Mononuclear cell (primary cell): ENCODE data around the gene EXOG. TPM values are rescaled to one million over a fixed set of nuclear protein-coding genes. Genes with fewer than 3 reads are reported as not detected.

Experiments used
- H3K27me3 ChIP-seq: 2 replicates; pipeline ENCODE4 v1.6.0; 2011; ENCODE audit warnings: low read length, control low read depth; ENCODE audit not compliant: insufficient read depth
- H3K4me1 ChIP-seq: 2 replicates; pipeline ENCODE4 v1.5.1; 2011; ENCODE audit warnings: mild to moderate bottlenecking, low read length, control low read depth; ENCODE audit not compliant: insufficient read depth
- H3K4me3 ChIP-seq: 2 replicates; pipeline ENCODE4 v1.5.1; 2011; ENCODE audit warnings: mild to moderate bottlenecking, low read length, moderate library complexity
- H3K9me3 ChIP-seq: 2 replicates; pipeline ENCODE4 v1.5.1; 2011; ENCODE audit warnings: low read depth, mild to moderate bottlenecking, control low read depth, low read length
- total RNA-seq: library from RNA; depleted of rRNA; stranded (reverse); fragments of >200 nt; gene quantifications from one replicate; pipeline ENCODE4 v1.2.3, GENCODE V29; 2012

Gene EXOG
- total RNA-seq, 1 donor: 13.3 TPM

- peaks cover 5% of the 10 kb centered on the region for H3K4me1 ChIP-seq
- peaks cover 8% of the 10 kb centered on the region for H3K27me3 ChIP-seq
- no peak overlapping the region for H3K4me3 ChIP-seq
- H3K9me3 ChIP-seq: no peaks in the 10 kb centered on the region
Measured at GRCh38 chr3:38460377-38461270, 35.5 kb upstream of the EXOG start.

- Histone ChIP-seq H3K4me1 (no peaks in the 10 kb centered on the region), H3K9me3 (peaks cover 12% of the 10 kb centered on the region), H3K27me3 (no peaks in the 10 kb centered on the region), H3K4me3 (no peak overlapping the region)
Measured at GRCh38 chr3:38465588-38466154, 30.5 kb upstream of the EXOG start.

GRCh38 chr3:38468765-38469164, 27.4 kb upstream of the EXOG start:
- H3K4me3 ChIP-seq: no peak overlapping the region

GRCh38 chr3:38469852-38470251, 26.3 kb upstream of the EXOG start:
- H3K4me3 ChIP-seq: no peak overlapping the region

More at GRCh38 chr3:38468765-38469164, 27.4 kb upstream of the EXOG start:
- H3K9me3 ChIP-seq: peaks cover 12% of the 10 kb centered on the region
- H3K4me1 ChIP-seq: no peaks in the 10 kb centered on the region
- no peaks in the 10 kb centered on the region for H3K27me3 ChIP-seq

GRCh38 chr3:38471260-38471857, 24.8 kb upstream of the EXOG start:
- Histone ChIP-seq H3K4me1 (no peaks in the 10 kb centered on the region), H3K4me3 (no peak overlapping the region), H3K27me3 (no peaks in the 10 kb centered on the region), H3K9me3 (peaks cover 12% of the 10 kb centered on the region)

More at GRCh38 chr3:38469852-38470251, 26.3 kb upstream of the EXOG start:
- Histone ChIP-seq H3K4me1 (no peaks in the 10 kb centered on the region), H3K9me3 (peaks cover 12% of the 10 kb centered on the region), H3K27me3 (no peaks in the 10 kb centered on the region)

GRCh38 chr3:38472342-38472741, 23.8 kb upstream of the EXOG start:
- H3K4me3 ChIP-seq: no peak overlapping the region
- no peaks in the 10 kb centered on the region for H3K27me3 ChIP-seq
- peaks cover 12% of the 10 kb centered on the region for H3K9me3 ChIP-seq
- no peaks in the 10 kb centered on the region for H3K4me1 ChIP-seq

- no peak overlapping the region for H3K4me3 ChIP-seq
- no peaks in the 10 kb centered on the region for H3K4me1 ChIP-seq
- peaks cover 12% of the 10 kb centered on the region for H3K9me3 ChIP-seq
- no peaks in the 10 kb centered on the region for H3K27me3 ChIP-seq
Measured at GRCh38 chr3:38473229-38473628, 22.9 kb upstream of the EXOG start.

- no peak overlapping the region for H3K4me3 ChIP-seq
- H3K4me1 ChIP-seq: no peaks in the 10 kb centered on the region
- no peaks in the 10 kb centered on the region for H3K27me3 ChIP-seq
- peaks cover 4% of the 10 kb centered on the region for H3K9me3 ChIP-seq
Measured at GRCh38 chr3:38474928-38475605, 21.1 kb upstream of the EXOG start.

GRCh38 chr3:38475716-38476115, 20.4 kb upstream of the EXOG start:
- H3K4me3 ChIP-seq: no peak overlapping the region
- H3K27me3 ChIP-seq: no peaks in the 10 kb centered on the region
- H3K4me1 ChIP-seq: no peaks in the 10 kb centered on the region
- H3K9me3 ChIP-seq: no peaks in the 10 kb centered on the region

- H3K9me3 ChIP-seq: no peaks in the 10 kb centered on the region
- no peak overlapping the region for H3K4me3 ChIP-seq
- H3K27me3 ChIP-seq: no peaks in the 10 kb centered on the region
- H3K4me1 ChIP-seq: no peaks in the 10 kb centered on the region
Measured at GRCh38 chr3:38476157-38476756, 19.9 kb upstream of the EXOG start.

- no peak overlapping the region for H3K4me3 ChIP-seq
- no peaks in the 10 kb centered on the region for H3K9me3 ChIP-seq
- no peaks in the 10 kb centered on the region for H3K4me1 ChIP-seq
- H3K27me3 ChIP-seq: no peaks in the 10 kb centered on the region
Measured at GRCh38 chr3:38477057-38477820, 18.9 kb upstream of the EXOG start.

- H3K27me3 ChIP-seq: no peaks in the 10 kb centered on the region
- no peaks in the 10 kb centered on the region for H3K4me1 ChIP-seq
- no peaks in the 10 kb centered on the region for H3K9me3 ChIP-seq
- no peak overlapping the region for H3K4me3 ChIP-seq
Measured at GRCh38 chr3:38477839-38478450, 18.2 kb upstream of the EXOG start.

GRCh38 chr3:38478901-38479300, 17.2 kb upstream of the EXOG start:
- Histone ChIP-seq H3K4me3 (no peak overlapping the region), H3K4me1 (no peaks in the 10 kb centered on the region), H3K9me3 (no peaks in the 10 kb centered on the region), H3K27me3 (no peaks in the 10 kb centered on the region)
